Stimulated activated CD8-positive, alpha-beta memory T cell treated with anti-CD3 and anti-CD28 coated beads, Interleukin-4, amount 100 ng/mL, for 48 hours (primary cell): ENCODE measurements around the gene IL17RE.
A peak's percentile ranks its signal among the peaks of the same experiment; 100 is the strongest.
"Not testable (repeated sequence)": the region's sequence is repeated elsewhere in the genome, so short reads cannot be mapped to it uniquely, and the experiment has no call there.

Experiments used
- DNase-seq: peaks from one replicate; pipeline ENCODE4 v3.0.0-alpha.2; 2020

Gene IL17RE

DNA sequence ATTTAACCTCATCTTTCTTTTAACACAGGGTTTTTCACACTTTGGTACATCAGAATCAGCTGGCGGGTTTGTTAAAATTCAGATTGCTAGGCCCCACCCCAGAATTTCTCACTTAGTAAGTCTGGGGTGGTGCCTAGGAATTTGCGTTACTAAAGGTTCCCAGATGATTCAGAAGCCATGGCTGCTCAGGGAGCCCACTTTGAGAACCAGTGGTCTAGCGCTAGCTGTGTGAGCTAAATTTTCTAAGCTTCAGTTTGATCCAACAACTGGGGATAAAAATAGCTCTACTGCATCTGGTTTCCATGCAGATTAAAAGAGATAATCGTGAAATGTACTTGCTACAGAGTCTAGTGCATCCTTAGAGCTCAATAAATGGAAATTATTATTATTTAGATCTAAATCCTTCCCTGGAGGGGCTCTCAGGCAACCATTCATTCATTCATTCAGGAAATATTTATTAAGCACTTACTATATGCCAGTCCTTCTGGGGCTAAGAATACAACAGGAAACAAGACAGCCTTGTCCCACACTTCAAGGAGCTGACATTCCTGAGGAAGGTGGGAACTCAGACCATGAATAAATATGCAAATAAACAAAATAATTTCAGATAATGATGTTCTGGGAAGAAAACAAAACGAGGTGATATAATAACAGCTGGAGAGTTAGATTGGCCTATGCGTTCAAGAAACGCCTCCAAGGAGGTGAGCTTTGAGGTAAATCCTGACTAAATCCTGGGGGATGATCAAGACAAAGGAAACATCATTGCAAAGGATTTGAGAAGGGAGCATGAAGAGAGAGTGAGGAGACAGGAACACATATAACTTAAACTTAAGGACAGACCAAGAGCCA is 18.7 kb upstream of the IL17RE start:
- DNase-seq, result no peak

DNA sequence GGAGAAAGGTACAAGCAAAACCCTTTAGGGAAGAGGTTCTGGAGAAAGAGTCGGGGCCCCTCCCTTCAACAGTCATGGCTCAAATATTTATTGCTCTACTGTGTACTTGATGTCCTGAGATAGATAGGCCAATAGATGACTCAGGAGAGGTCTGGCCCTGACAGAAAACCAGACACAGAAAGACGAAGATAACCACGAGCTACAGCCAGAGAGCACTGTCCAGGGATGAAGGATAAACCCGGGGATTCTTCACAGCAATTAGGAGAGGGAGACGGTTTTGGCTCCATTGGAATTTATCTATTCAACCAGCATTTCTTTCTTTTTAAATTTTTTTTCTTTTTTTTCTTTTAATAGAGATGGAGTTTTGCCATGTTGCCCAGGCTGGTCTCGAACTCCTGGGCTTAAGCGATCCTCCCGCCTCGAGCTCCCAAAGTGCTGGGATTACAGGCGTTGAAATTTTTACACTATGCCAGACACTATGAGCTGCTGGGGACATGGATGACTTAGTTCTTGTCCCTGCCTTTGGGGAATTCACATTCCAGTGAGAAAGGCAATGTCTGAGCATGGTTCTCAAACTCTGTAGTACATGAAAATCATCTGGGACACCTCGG is 18.0 kb upstream of the IL17RE start:
- DNase-seq, result no peak

- no peak for DNase-seq
Observed at GRCh38 chr3:9886328-9886727, 16.3 kb upstream of the IL17RE start.

- no peak for DNase-seq
Observed at GRCh38 chr3:9887480-9887879, 15.2 kb upstream of the IL17RE start.

GRCh38 chr3:9888540-9888939 is 14.1 kb upstream of the IL17RE start:
- DNase-seq, result no peak

- no peak for DNase-seq
Observed at GRCh38 chr3:9889405-9889804, 13.2 kb upstream of the IL17RE start.

DNA sequence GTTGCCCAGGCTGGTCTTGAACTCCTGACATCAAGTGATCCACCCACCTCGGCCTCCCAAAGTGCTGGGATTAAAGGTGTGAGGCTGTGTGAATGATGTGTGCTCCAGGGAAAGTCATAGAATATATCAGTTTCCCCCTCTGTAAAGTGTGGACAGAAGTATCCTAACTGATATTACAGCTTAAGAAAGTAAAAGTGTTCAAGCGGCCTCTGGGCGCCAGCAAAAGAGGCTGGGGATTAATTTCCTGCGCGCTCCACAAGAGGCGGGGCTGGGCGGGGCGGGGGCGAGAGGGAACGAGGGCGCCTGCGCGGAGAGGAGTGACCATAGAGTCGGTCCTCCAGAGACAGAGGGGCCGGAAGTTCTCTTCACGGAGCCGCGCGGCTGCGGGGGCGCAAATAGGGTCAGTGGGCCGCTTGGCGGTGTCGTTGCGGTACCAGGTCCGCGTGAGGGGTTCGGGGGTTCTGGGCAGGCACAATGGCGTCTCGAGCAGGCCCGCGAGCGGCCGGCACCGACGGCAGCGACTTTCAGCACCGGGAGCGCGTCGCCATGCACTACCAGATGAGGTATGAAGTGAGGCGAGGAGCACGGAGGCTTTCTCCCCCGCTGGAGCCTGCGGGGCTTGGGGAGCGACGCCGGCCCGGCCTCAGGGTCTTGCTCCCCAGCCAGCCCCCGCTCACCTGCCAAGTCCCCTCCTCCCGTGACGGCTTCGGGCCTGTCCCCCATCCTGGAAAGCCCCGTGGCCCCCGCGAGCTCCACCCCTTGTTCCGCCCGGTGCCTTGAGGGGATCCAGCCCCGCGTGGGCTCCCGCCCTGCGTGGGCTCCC is 12.2 kb upstream of the IL17RE start, which contains the start of gene JAGN1:
Gene JAGN1 (plus strand): TSS at position 362 of the 823 bp plus-strand sequence. CDS start 113 bp downstream, at position 475.
- DNase-seq, result peak; percentile 97

GRCh38 chr3:9891072-9891622 is 11.5 kb upstream of the IL17RE start:
- no peak for DNase-seq

- DNase-seq, result no peak
Observed at GRCh38 chr3:9893739-9894138, 8.9 kb upstream of the IL17RE start.

DNA sequence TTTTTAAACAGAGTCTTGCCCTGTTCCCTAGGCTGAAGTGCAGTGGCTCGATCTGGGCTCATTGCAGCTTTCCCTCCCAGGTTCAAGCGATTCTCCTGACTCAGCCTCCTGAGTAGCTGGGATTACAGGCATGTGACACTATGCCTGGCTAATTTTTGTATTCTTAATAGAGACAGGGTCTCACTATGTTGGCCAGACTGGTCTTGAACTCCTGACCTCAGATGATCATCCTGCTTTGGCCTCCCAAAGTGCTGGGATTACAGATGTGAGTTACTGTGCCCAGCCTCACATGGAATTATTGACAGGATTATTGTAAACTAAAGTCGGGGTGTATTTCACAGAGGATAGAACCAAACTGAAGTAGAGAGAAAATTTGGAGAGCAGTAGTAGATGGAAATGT is 6.9 kb upstream of the IL17RE start:
- DNase-seq, result not testable (repeated sequence)

GRCh38 chr3:9896755-9897407 is 5.8 kb upstream of the IL17RE start:
- not testable (repeated sequence) for DNase-seq

DNA sequence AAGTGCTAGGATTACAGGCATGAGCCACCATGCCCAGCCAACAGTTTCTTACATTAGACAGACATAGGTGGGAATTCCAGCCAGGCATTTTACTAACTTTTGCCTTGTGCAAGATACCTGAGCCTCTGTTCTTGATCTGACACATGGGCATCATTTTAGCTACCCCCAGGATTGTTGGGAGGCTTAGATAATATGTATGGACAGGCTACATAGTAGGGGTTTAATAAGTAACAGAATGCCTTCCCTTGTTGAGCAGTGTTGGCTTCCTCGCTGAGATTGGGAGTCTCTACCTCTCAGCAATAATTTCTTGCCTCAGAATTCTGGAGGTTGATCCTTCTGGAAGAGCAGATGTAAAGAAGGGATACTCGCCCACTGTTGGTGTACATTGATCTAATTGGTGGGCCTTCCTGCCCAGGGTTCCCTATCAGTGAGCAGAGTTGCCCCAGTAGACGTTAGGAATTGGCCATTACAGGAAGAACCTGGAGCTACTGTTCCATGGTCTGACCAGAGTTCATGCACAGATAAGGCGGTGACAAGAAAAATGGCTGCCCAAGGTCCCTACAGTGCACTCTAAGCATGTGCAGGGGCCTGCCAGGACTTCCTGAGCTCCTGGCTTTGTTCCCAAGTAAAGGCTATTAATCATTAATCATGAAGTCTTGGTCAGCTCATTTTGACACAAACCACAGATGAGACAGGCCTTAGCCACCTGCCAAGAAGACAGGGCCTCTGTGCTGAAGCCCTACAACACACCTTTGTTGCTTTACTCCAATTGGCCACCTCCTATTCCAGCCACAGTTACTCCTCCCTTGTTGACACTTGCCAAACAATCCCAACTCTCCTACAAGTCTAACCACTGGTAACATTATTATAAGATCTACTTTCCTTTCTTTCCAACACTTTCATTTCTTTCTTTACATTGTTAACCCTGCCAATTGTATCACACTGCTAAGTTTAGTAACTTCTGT is 5.0 kb upstream of the IL17RE start:
- no peak for DNase-seq

GRCh38 chr3:9898467-9899241 is 4.0 kb upstream of the IL17RE start:
- DNase-seq, result no peak

- DNase-seq, result no peak
Observed at GRCh38 chr3:9899289-9899791, 3.3 kb upstream of the IL17RE start.

GRCh38 chr3:9900965-9901415 is 1.7 kb upstream of the IL17RE start:
- DNase-seq, result not testable (repeated sequence)

DNA sequence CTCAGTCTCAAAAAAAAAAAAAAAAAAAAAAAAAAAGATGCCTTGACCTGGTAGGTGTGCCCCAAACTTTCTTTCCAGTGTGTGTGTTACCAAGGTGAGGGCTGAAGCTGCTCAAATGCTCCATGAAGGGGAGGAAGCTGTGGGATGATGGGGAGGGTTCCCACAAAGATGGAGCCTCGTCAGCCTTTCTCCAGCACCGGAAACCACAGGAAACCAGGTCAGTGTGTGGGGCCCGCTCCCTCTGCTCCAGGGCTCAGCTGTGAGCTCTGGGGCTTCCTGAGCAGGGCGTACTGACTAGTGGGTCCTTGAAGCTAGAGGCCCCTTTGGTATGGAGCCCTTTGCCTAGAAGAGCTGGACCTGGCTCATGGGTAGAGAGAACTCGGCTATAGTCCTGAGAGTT is 681 bp upstream of the IL17RE start:
- peak; percentile 55 for DNase-seq

GRCh38 chr3:9903238-9903624 is 583 bp downstream of the IL17RE start:
- no peak for DNase-seq

DNA sequence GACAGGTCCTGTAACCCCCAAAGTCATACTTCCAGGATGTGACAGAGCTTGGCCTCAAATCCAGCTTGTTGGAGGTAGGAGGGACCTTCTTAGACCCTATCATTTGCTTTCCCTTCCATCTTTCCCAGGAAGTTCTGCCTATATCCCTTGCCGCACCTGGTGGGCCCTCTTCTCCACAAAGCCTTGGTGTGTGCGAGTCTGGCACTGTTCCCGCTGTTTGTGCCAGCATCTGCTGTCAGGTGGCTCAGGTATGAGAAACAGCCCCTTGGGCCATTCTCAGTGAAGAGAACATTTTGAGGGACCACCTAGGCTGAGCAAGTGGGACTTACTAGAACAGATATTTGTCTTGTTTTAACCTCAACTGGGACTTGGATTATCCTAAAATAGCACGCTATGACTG is 1.3 kb downstream of the IL17RE start:
- no peak for DNase-seq

- DNase-seq, result no peak
Observed at GRCh38 chr3:9906480-9906879, 3.8 kb downstream of the IL17RE start.

- DNase-seq, result no peak
Observed at GRCh38 chr3:9908286-9908685, 5.6 kb downstream of the IL17RE start.
